Cardiac atrium fibroblast (primary cell): ENCODE data around the gene ACSBG1. TPM values are rescaled to one million over a fixed set of nuclear protein-coding genes. Genes with fewer than 3 reads are reported as not detected.

Experiments used
- total RNA-seq: library from RNA; depleted of rRNA; stranded (reverse); fragments of >200 nt; gene quantifications from 2 replicates; pipeline ENCODE4 v1.2.3, GENCODE V29; 2015

ACSBG1 gene
- not detected in 2 replicates for total RNA-seq

GRCh38 chr15:78234515-78235040, at the start of gene ACSBG1:
ACSBG1 (minus strand) TSS chr15:78234565; CDS start chr15:78234501, 64 bp downstream.

GRCh38 chr15:78264304-78265136, 30.2 kb upstream of the ACSBG1 start, which contains the start of gene DNAJA4:
DNAJA4 (plus strand) TSS chr15:78264562; CDS start chr15:78264764, 202 bp downstream.

GRCh38 chr15:78149068-78149804, 85.1 kb downstream of the ACSBG1 start, which contains the start of gene IDH3A:
IDH3A (plus strand) TSS chr15:78149362; CDS start chr15:78149404, 42 bp downstream.

GRCh38 chr15:78131295-78132061, 102.9 kb downstream of the ACSBG1 start, which contains the start of gene CIB2:
CIB2 (minus strand) TSS chr15:78131445; CDS start chr15:78131215, 230 bp downstream.

Other genes starting within 250 kb of the ACSBG1 start
- gene TBC1D2B, start 156.9 kb downstream of the ACSBG1 start, total RNA-seq = 29.0 and 35.0 TPM in 2 replicates
- not detected in 2 replicates for gene SH2D7, start 142.0 kb downstream of the ACSBG1 start, total RNA-seq
- gene CIB2, start 103.1 kb downstream of the ACSBG1 start, total RNA-seq = 1.6 and 4.5 TPM in 2 replicates
- gene IDH3A, start 85.2 kb downstream of the ACSBG1 start, total RNA-seq = 64.5 and 85.4 TPM in 2 replicates
- 2.0 and 2.9 TPM in 2 replicates for gene DNAJA4, start 30.0 kb upstream of the ACSBG1 start, total RNA-seq
- gene SKIC8, start 65.0 kb upstream of the ACSBG1 start, total RNA-seq = 68.7 and 71.1 TPM in 2 replicates
- gene CRABP1, start 105.8 kb upstream of the ACSBG1 start, total RNA-seq = not detected in 2 replicates
- gene IREB2, start 203.7 kb upstream of the ACSBG1 start, total RNA-seq = 11.2 and 28.2 TPM in 2 replicates